Testis (tissue), 2 donors: ENCODE results near the gene ATP6AP2.

Experiments used
- CTCF ChIP-seq, 3 experiments: fragments of 450-650 bp in 2 of 3; fragments of 200-600 bp in 1 of 3; sonication (generic) in 1 of 3; IDR thresholded peaks; one replicate each; pipeline ENCODE4 v1.5.1; 2016 to 2019; ENCODE audit warnings: antibody characterized with exemption in 3 of 3, mild to moderate bottlenecking in 2 of 3, moderate library complexity in 1 of 3
- POLR2A ChIP-seq: fragments of 450-650 bp; IDR thresholded peaks from one replicate; pipeline ENCODE4 v1.6.1; 2017; ENCODE audit warnings: antibody characterized with exemption, mild to moderate bottlenecking, moderate library complexity

- TF ChIP-seq CTCF (IDR thresholded peaks at IDR 0.05) (no peak), POLR2A (no peak)
Measured at GRCh38 chrX:40623139-40623536, 42.4 kb downstream of the ATP6AP2 start, which contains the start of gene MPC1L.
